EH (cell line): Measurements from ENCODE around the gene PRKCH.

ENCODE experiments used
- DNase-seq: peaks from one replicate; pipeline ENCODE4 v3.0.0-alpha.2; 2015; ENCODE audit warnings: low read depth

PRKCH gene

DNA sequence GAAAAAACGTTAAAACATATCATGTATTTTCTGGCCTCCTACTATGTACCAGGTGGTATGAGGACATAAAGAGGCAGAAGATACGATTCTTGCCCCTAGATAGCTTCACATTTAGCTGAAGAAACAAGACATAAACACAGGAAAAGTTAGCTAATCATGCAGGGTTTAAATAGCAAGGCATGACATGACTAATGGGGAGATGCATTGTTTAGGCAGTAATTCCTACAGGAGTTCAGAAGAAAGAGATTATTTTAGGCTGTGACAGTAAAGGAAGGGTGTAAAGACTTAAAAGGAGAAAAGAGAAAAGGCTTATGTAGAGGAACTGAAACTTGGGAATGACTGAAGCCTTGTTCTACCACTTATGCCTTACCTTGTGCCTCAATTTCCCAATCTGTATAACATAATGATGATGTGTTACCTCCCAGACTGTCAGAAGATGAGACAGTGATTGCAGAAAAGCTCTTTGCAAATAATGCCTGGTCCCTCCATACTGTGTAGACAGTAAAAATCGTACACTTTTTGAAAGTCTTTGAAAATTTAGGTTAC, 44.4 kb downstream of the PRKCH start:
- no peak for DNase-seq

DNA sequence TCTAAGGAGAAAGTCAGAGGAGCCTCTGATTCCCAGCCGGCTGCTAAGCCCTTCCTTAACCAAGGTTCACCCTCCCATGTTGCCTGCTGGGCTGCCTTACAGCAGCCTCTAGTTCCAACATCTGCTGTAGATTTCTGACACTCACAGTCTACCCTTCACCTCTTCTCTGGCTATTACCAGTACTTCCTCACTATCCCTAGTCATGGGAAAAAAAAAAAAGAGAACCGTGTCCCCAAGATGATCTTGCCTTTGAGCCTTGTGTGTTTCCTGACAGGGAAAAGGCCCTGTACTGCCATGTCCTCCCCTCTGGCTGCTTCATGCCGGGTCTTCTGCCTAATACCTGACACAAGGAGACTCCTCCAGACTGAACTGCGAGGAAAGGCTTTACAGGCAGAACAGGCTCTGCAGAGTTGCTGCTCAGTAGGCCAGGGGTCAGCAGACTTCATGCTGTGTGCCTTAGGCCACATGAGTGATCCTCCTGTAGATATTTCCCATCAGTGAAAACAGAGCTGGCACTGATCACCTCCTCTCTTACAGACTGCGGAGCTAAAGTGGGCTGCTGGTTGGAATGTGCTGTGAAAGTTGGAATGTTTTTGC, 46.8 kb downstream of the PRKCH start:
- DNase-seq = no peak

DNA sequence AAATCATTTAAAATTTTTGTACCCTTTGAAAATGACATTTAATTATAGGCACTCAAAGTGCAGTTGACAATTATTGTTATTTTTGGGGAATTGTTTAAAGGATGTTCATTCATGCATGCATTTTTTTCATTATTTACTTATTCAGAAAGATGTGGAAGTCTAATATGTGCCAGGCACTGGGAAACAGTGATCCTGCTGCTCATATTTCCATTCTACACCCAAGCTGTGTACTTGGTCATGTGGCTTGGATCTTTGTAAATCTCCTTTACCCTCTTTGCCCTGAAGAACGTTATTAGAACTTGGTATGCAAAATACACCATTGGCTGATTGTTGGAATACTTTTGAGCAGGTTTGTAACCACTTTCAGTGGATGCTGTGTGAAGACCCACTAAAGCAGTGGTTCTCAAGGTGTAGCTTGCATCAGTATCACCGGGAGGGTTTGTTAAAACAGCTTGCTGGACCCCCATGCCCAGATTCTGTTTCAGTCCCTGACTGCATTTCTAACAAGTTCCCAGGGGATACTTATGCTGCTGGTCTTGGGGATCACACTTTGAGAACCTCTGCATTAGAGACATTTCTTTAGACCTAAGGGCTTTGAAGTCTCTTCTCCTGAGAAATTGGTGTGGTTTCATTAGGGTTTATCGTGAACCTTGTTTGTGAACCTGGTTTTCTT, 47.5 kb downstream of the PRKCH start:
- DNase-seq = no peak

DNA sequence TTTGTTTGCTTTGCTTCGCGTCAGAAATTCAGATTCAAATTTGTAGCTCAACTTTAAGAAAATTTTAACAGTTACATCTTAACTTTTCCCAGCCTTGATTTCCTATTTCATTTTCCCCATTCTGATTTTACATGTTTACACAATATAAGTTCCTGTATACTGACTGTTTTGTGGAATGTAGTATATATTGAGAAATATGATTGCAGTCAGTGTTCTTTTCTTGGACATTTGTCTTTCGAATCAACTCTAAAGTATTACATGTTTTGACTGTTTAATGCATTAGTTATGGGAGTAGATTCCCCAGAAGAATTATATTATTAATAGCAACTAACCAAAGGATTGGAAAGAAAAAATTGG, 48.1 kb downstream of the PRKCH start:
- no peak for DNase-seq

DNA sequence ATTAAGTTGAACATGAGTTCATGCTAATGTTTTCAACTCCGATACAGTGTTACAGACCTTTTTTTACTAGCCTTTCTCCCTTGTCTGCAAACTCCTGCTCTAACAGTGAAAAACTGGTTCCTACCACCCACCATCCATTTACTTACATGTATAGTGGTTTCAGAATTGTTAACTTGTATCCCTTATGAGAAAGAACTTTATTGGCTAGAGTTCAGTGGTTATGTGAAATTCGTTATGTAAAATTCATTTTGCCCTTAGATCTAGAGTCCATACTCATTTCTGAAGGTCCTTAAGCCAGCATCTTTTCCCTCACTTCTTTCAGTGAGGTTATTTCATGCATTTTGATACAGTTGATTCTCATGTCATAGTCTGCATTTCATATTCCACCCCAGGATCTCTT, 51.0 kb downstream of the PRKCH start:
- no peak for DNase-seq

DNA sequence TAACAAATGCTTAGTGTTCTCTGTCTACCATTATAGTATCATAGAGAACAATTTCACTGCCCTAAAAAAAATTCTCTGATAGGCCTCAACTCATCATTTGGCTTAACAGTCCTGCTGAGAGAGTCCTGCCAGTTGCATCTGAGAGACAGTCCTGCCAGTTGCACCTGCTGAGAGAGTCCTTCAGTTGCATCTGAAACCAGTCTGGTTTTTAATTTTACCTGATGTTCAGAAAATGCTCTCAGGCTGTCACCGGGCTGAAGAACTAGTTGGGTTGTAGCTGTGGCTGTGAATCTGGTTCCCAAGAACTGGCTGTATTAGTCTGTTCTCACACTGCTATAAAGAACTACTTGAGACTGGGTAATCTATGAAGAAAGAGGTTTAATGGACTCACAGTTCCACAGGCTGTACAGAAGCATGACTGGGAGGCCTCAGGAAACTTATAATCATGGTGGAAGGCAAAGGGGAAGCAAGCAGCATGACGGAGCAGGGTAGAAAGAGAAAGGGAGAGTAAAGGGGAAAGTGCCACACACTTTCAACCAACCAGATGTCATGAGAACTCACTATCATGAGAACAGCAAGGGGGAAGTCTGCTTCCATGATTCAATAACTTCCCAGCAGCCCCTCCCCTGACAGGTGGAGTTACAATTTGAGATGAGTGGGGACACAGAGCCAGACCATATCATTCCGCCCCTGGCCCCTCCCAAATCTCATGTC, 51.6 kb downstream of the PRKCH start:
- no peak for DNase-seq

DNA sequence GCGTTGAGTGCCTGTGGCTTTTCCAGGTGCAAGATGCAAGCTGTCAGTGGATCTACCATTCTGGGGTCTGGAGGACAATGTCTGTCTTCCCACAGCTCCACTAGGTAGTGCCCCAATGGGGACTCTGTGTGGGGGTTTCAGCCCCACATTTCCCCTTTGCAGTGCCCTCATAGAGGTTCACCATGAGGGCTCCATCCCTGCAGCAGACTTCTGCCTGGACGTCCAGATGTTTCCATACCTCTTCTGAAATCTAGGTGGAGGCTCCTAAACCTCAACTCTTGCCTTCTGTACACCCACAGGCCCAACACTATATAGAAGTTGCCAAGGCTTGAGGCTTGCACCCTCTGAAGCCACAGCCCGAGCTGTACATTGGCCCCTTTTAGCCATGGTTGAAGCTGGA, 52.9 kb downstream of the PRKCH start:
- DNase-seq = no peak

DNA sequence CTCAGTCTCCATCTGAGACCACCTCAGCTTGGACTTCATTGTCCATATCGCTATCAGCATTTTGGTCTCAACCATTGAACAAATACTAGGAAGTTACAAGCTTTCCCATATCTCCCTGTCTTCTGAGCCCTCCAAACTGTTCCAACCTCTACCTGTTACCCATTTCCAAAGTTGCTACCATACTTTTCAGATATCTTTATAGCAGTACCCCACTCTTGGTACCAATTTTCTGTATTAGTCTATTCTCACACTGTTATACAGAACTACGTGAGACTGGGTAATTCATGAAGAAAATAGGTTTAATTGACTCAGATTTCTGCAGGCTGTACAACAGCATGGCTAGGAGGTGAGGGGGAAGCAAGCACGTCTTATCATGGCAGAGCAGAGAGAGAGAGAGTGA, 53.8 kb downstream of the PRKCH start:
- DNase-seq = no peak

DNA sequence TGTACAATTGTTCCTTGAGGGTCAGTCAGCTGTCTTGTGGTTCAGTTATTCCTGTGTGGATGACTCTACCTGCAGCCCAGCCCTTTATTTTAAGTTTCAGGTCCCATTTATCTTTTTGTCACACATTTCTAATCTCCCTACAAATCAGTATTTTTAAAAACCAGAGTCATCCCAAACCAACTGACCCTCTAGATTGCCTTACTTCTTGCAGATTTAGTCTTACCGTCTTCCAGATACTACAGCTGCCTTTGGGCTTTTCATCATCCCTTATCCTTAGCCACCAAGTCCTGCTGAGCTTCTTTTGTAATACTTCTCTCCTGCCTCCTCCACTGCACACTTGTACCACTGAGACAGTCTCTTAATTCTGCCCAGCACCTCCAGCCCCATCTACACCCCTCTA, 54.9 kb downstream of the PRKCH start:
- no peak for DNase-seq

DNA sequence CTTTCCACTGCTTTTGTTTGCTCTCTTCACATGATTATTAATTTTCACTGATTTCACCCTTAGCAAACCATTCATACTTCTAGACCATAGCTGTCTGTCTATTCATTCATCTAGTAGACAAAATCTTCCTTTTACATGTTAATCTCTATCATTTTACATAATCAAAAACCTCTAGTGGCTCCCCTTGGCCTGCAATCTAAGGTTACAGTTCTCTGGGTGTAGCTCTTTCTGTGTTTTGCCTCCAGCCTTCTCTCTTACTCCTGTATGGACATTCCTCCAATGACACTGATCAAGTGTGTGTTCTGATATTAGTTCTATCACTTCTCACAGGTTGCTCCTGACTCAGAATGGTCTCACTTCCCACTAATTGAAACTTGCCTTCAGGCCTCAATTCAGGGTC, 56.4 kb downstream of the PRKCH start:
- no peak for DNase-seq

DNA sequence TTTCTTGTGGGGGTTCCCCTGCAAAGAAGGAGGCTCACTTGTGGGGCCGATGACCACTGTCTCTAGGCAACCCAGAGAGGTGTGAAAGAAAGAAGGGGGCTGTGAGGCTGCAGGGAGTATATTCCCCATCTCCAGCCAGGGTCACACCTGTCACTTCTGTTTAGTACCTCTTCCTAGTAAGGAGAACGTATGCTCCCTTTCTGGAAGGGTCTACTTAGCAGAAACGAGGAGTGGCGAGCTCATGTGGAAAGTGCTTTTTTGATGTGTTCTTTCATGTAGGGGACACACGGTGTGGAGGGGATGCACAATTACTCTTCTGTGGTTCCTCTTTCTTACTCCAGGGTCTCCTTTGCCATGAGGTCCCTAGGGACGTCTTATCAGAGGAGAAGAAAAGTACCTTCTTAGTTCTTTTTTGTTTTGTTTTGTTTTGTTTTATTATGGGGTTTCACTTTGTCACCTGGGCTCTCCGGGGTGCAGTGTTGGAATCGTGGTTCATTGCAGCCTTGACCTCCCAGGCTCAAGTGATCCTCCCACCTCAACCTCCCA, 58.3 kb downstream of the PRKCH start:
- no peak for DNase-seq

DNA sequence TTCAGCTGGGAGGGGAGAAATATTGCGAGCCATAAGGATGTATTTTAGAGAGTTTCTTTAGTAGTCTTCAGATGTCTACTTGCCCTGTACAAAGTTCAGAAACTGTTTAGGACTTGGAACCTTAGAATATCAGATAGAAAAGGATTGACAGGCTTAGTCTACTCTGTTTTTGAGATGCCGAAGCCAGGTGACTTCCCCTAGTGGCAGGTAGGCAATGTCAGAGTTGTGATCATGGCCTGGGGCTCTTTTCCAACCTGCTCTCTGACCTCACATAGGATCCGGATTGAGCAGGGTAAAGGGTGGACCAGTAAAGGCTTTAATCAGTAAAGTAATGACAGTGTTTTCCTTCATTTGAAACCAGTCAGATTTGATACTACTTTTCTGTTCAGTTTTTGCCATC, 59.6 kb downstream of the PRKCH start:
- no peak for DNase-seq

DNA sequence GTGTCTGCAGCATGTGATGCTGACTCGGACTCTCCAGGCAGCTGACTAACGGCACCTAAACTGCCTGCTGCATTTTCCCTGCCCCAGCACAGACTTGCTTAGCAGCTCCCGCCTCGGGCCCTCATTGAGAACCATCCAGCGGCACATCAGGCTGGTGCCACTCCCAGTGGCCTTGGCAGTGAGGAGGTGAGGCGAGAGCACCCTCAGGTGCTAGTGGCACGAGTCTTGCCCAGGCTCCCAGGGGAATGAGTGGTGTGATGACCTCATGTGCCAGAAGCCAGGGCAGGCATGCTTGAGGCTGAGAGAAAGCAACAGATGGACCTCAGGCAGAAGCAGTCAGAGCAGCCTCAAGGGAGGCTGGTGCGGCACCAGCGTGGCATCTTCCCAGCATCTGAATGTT, 60.2 kb downstream of the PRKCH start:
- DNase-seq = no peak

DNA sequence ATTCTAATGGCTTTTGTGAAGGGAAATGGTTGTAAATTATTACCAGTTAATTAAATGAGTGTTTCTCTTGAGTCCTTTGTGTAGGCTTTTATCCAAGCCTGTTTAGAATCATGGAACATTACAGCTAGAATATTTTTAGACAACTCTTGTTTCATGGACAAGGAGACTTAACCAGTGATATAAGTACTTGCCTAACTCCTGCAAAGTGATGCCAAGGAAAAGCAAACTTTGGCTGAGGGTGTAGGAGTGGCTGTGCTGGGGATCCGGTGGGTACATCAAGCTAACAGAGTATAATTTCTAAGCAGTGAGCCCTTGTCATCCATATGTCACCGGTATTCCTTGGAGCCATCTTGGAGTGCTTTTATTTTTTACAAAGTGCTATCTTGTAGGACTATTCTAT, 61.5 kb downstream of the PRKCH start:
- no peak for DNase-seq

DNA sequence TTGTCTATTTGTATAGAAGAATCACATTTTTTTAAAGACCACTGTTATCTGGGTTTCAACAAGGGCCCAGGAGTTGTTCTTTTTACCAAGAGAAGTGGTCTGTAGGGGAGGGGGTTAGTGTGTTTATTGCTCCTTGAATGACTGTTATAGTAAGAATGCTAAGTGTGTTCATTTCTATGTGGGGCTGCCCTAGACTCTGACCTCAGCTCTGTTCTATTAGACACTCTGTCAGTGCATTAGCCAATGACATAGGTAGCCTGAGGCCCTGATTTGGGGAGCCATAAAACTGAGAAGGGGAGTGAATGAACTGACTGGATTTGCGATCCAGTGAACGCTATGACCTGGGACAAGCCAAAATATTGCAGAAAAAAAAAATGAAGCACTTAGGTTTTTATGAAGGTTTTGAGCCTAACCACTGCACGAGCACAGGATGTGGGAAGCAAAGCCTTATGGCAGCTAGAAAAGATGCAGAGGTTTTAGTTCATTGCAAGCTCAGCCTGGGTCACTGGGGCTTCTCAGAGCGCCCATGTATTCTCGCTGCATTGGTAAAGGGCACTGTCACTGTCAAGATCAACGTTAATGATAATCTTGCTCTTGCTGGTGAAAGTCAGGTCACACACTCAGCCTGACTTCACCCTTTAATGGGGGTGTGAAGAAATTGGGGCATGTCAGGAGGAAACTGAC, 63.8 kb downstream of the PRKCH start:
- no peak for DNase-seq

DNA sequence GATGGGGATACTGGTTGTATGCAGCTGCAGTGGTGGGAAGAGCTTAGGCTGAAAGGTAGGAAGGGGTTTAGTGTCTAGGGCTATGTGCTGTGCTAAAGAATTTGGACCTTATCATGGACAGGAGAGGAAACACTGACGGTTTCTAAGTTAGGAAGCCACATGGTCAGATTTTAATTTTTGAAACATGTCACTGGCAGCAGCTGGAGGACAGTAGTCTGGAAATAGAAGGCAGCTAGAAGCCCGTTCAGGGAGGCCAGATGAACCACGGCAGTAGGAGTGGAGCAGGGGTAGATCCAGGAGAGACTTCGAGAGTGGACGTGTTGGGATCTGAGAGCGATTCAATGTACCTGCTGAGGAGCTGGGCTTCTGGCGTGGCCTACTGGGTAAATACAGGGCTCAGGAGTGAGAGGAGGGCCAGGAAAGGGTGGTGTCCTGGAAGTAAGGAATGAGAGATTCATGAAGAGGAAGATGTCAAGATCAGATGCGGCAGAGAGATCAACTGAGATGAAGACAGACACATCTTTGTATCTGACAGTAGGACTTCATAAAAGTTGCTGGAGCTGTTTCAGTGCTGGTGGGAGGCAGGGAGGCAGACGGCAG, 64.9 kb downstream of the PRKCH start:
- no peak for DNase-seq

DNA sequence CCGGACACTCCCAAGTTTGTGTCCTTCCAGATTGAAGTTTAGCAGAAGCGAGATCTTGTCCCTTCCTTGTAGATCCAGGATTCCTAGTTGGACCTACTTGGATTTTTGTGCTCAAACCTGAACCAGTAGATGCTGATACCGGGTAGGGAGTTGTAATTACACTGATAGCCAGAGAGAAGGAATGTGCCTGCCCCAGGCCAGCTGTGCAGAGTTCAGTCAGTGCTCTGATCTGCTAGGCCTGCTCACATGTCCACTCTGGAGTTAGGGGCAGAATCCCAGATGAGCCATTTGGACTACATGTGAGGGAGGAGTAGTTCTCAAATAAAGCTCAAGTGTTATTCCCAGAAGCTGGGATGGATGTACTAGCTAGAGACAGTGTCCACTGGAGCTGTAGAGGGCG, 65.7 kb downstream of the PRKCH start:
- no peak for DNase-seq

DNA sequence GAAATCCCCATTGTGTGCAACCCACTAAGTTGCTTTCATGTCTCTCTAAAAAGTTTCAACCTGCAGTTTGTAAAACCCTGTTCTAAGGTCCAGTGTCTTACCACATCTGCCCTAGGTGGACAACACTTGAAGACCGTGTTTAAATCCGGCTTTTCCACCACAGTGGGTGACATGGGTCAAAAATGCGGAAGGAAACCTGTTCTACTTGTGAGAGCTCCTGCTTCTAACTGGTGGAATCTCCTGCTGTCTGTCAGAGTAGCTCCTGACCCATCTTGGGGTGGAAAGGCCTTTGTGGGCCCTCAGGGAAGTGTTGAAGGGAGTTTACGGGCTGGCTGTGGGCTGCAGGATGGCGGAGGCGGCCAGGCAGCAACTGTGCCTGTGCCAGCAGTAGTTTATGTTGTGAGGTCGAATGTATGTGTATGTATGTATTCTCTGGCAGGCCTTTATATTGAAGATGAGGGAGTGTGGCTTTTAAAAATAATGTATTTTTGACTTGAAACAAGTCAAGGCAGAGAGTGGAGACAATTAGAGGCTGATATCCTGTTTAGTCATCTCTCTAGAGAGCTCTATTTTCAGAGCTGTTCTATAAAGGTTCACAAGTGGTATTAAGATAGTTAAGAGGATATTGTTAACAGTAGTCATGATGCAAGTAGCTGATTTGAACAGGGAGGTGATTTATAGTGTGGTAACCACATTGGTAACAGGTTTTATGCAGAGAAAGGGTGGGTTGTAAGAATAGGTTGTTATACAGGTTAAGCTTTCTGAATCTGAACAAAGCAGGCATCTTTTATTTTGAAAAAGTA, 67.0 kb downstream of the PRKCH start:
- DNase-seq = peak; percentile 3

DNA sequence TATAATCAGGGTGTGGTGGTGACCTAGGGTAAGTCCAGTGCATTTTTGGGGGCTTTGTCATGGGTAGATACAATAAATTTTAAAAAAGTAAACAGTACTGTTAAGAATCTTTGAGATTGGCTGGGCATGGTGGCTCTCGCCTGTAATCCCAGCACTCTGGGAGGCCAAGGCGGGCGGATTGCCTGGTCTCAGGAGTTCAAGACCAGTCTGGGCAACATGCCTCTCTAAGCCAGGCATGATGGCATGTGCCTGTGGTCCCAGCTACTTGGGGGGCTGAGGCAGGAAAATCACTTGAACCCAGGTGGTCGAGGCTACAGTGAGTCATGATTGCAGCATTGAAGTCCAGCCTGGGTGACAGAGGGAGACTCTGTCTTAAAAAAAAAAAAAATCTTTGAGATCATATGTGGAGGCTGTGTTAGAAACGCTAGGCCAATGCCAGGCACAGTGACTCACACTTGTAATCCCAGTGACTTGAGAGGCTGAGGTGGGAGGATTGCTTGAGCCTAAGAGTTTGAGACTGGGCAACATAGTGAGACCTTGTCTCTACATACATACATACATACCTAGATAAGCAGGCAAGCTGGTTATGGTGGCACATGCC, 67.7 kb downstream of the PRKCH start:
- no peak for DNase-seq

DNA sequence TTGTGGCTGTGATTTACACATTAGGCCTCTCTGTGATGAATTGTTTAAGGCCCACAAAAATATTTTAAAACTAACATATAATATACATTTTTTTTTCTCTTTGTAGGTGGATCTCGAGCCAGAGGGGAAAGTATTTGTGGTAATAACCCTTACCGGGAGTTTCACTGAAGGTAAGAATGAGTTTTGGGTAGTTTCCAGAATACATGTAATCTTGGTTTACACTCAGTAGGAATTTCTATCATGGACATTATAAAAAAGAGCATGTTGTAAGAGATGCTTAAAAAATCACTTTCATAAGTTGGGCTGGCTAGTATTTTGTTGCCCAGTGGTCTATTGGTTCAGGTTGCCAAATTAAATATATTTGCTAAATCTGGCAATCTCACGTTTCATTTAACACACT, 69.7 kb downstream of the PRKCH start:
- no peak for DNase-seq

DNA sequence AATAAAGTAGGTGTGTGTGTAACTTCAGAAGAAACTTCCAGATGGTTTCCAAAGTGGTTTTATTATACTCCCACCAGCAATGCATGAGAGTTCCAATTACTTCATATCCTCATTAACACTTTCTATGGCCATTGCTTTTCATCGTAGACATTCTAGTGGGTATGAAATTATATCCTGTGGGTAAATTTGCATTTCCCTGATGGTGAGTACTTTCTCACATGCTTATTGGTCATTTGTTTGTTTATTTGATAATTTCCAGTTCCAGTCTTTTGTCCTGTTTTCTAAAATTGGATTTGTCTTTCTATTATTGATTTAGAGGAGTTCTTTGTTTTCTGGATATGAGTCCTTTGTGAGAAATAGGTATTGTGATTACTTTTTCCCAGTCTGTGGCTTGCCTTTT, 70.9 kb downstream of the PRKCH start:
- DNase-seq = no peak
